ENCODE data around the gene MOB3A.

GRCh38 chr19:2144190-2144589 is 48.1 kb upstream of the MOB3A start:
- no peak for TF ChIP-seq EZH2phosphoT487 (IDR thresholded peaks at IDR 0.05; ENCODE audit: low read length)
- TF ChIP-seq CTCF (IDR thresholded peaks at IDR 0.05; ENCODE audit: low read length), result no peak
